Liver (tissue), 3 donors: Measurements from ENCODE around the gene DHRSX.
A peak's percentile ranks its signal among the peaks of the same experiment; 100 is the strongest.

Source experiments
- HNF4G ChIP-seq: IDR thresholded peaks from 2 replicates; pipeline ENCODE4 v1.6.1; 2016; ENCODE audit warnings: antibody characterized with exemption
- TF ChIP-seq, protein P1 (sequence below): fragments of 150-350 bp; IDR thresholded peaks from 2 replicates; pipeline ENCODE4 v1.5.1; 2017; ENCODE audit warnings: improper control_type of control experiment, low read depth, low read length; ENCODE audit not compliant: missing input control
- TF ChIP-seq, protein P2 (sequence below): IDR thresholded peaks from 2 replicates; pipeline ENCODE4 v1.6.1; 2016; ENCODE audit warnings: antibody characterized with exemption
- donor health status: healthy.
- donor health status: healthy.

DNA sequence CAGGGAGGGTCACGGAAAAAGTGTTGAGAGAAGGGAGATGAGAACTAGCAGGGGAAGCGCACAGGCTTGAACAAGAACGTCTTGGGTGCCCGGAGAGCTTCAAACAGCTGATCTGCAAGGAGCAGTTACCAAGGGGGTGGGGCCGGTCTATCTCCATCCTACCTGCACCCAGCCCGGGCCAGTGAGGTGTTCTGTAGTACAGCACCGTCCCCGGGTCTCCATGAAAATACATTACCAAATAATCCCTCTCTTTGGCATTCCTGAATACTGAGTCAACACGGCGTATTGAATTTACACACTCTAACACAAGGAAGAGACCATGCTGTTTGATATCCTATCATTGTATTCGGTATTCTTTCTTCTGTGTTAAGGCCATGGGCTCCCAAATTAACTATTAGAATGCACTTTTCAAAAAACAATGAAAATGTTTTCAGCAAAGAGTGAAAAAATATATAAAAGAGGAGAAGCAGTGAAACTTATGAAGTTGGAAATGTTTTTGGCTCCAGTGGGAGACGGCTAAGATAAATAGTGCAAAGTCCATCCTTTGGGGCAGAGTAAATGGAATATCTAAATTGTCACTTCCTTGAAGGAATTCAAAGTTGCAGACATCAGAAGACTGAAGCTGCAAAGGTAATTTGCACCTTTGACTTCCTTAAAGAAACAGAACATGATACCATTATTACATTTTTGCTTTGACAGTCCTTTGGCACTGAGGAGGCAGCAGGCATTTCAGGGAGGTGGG, 90.3 kb downstream of the DHRSX start:
- TF ChIP-seq, protein P1, sequence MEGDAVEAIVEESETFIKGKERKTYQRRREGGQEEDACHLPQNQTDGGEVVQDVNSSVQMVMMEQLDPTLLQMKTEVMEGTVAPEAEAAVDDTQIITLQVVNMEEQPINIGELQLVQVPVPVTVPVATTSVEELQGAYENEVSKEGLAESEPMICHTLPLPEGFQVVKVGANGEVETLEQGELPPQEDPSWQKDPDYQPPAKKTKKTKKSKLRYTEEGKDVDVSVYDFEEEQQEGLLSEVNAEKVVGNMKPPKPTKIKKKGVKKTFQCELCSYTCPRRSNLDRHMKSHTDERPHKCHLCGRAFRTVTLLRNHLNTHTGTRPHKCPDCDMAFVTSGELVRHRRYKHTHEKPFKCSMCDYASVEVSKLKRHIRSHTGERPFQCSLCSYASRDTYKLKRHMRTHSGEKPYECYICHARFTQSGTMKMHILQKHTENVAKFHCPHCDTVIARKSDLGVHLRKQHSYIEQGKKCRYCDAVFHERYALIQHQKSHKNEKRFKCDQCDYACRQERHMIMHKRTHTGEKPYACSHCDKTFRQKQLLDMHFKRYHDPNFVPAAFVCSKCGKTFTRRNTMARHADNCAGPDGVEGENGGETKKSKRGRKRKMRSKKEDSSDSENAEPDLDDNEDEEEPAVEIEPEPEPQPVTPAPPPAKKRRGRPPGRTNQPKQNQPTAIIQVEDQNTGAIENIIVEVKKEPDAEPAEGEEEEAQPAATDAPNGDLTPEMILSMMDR = no peak
- TF ChIP-seq, protein P2, sequence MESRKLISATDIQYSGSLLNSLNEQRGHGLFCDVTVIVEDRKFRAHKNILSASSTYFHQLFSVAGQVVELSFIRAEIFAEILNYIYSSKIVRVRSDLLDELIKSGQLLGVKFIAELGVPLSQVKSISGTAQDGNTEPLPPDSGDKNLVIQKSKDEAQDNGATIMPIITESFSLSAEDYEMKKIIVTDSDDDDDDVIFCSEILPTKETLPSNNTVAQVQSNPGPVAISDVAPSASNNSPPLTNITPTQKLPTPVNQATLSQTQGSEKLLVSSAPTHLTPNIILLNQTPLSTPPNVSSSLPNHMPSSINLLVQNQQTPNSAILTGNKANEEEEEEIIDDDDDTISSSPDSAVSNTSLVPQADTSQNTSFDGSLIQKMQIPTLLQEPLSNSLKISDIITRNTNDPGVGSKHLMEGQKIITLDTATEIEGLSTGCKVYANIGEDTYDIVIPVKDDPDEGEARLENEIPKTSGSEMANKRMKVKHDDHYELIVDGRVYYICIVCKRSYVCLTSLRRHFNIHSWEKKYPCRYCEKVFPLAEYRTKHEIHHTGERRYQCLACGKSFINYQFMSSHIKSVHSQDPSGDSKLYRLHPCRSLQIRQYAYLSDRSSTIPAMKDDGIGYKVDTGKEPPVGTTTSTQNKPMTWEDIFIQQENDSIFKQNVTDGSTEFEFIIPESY = no peak
- peak; percentile 46 for TF ChIP-seq HNF4G
